Activated CD4-positive, alpha-beta T cell treated with anti-CD3 and anti-CD28 coated beads, Interleukin-2, amount 50 U/mL, for 24 hours (primary cell): Measurements from ENCODE around the gene TMEM131.

Experiments used
- DNase-seq, 2 donors: peaks; one replicate each; pipeline ENCODE4 v3.0.0-alpha.2; 2020; ENCODE audit warnings: low read depth in 1 of 2, low spot score in 1 of 2

TMEM131 gene

GRCh38 chr2:97741686-97742085 lies 254.1 kb downstream of the TMEM131 start:
- DNase-seq = no peak

GRCh38 chr2:97741251-97741650 lies 254.5 kb downstream of the TMEM131 start:
- DNase-seq = no peak

- no peak for DNase-seq
Observed at GRCh38 chr2:97740590-97741182, 255.1 kb downstream of the TMEM131 start.

GRCh38 chr2:97739893-97740245 lies 255.9 kb downstream of the TMEM131 start:
- no peak for DNase-seq

- no peak for DNase-seq
Observed at GRCh38 chr2:97739020-97739892, 256.5 kb downstream of the TMEM131 start.

GRCh38 chr2:97738179-97739019 lies 257.3 kb downstream of the TMEM131 start:
- no peak for DNase-seq

GRCh38 chr2:97737421-97738178 lies 258.1 kb downstream of the TMEM131 start:
- no peak for DNase-seq

GRCh38 chr2:97736608-97737330 lies 259.0 kb downstream of the TMEM131 start:
- no peak for DNase-seq

- no peak for DNase-seq
Observed at GRCh38 chr2:97736185-97736584, 259.6 kb downstream of the TMEM131 start.

- no peak for DNase-seq
Observed at GRCh38 chr2:97735161-97735561, 260.6 kb downstream of the TMEM131 start.

- DNase-seq = no peak
Observed at GRCh38 chr2:97734061-97735051, 261.4 kb downstream of the TMEM131 start.

GRCh38 chr2:97733341-97734035 lies 262.3 kb downstream of the TMEM131 start:
- no peak for DNase-seq

- DNase-seq = no peak
Observed at GRCh38 chr2:97732436-97733340, 263.1 kb downstream of the TMEM131 start.

GRCh38 chr2:97731274-97732020 lies 264.3 kb downstream of the TMEM131 start:
- DNase-seq = no peak

- no peak for DNase-seq
Observed at GRCh38 chr2:97730245-97730644, 265.5 kb downstream of the TMEM131 start.

- DNase-seq = no peak
Observed at GRCh38 chr2:97728091-97728731, 267.5 kb downstream of the TMEM131 start.
